NCI-H526 treated with DMSO at 0.1 percent for 48 hours (cell line): ENCODE data around the gene GMDS.
A peak's percentile ranks its signal among the peaks of the same experiment; 100 is the strongest.

ENCODE experiments used
- DNase-seq: peaks from one replicate; lab custom pipeline; 2025; lab: John Stamatoyannopoulos, UW

Gene GMDS

GRCh38 chr6:1832844-1833787 is 412.3 kb downstream of the GMDS start:
- DNase-seq: no peak

DNA sequence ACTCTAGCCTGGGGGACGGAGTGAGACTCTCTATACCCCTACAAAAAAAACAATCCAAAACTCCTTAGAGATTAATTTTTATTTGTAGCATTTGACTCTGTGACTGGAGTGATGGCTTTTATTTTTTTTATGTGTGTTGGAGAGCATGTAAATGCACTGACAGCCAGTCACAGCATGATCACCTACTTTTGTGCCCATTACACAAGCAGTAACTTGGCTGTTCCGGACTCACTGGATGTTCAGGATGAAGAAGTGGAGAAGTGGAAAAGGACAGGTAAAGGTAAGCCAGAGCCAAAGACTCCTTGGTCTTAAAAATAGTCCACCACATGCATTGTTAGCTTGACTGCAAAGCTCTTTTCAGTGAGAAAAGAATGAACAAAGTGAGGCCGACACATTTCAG is 413.0 kb downstream of the GMDS start:
- no peak for DNase-seq

DNA sequence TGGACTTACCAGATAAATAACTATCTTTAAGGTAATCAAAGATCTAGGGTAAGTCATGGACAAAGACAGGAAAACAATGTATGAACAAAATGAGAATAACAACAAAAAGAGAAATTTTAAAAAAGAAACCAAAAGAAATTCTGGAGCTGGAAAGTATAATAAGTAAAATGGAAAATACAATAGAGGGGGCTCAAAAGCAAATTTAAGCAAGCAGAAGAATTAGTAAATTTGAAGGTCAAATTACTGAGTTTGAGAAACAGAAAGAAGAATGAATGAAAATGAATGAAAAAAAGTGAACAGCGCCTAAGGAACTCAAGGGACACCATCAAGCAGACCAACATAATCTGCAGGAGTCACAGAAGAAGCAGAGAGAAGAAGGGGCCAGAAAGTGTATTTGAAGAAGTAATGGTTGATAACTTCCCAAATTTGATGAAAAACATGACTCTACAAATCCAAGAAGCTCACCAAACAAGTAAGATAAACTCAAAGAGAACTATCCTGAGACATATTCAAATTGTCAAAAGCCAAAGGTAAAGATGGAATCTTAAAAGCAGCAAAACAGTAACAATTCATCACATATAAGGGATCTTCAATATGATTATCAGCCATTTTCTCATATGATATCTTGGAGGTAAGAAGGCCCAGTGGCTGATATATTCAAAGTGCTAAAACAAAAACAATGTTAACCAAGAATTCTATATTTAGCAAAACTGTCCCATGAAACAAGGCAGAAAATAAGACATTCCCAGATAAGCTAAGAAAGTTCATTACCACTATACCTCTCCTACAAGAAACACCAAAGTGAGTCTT is 417.2 kb downstream of the GMDS start:
- no peak for DNase-seq

DNA sequence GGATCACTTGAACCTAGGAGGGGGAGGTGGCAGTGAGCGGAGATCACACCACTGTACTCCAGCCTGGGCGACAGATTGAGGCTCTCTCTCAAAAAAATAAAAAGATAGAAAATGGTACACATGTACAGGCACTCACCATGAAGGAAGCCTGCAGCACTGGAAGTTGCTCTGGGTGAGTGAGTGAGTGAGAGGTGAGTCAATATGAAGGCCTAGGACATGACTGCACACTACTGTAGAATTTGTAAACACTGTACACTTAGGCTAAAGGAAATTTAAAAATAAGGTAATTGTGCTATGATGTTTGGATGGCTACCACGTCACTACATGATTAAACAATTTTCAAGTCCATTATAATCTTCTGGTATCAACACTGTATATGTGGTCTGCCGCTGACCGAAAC is 419.5 kb downstream of the GMDS start:
- no peak for DNase-seq

DNA sequence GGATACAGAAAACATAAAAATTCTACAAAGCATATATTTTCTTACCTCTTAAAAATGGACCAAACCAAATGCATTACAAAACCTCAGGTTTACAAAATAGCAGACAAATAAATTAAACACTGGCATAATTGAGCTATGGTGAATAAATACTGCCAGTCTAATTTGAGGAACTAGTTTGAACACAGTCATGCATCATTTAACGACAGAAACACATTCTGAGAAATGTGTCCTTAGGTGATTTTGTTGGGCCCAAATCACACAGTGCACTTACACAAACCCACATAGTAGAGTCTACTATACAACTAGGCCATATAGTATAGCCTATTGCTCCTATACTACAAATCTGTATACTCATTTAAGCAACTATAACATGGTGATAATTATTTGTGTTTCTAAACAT is 420.1 kb downstream of the GMDS start:
- no peak for DNase-seq

GRCh38 chr6:1821513-1822183 is 423.8 kb downstream of the GMDS start:
- DNase-seq: peak; percentile 53

GRCh38 chr6:1821164-1821512 is 424.3 kb downstream of the GMDS start:
- DNase-seq: no peak

GRCh38 chr6:1820714-1821113 is 424.7 kb downstream of the GMDS start:
- DNase-seq: no peak

DNA sequence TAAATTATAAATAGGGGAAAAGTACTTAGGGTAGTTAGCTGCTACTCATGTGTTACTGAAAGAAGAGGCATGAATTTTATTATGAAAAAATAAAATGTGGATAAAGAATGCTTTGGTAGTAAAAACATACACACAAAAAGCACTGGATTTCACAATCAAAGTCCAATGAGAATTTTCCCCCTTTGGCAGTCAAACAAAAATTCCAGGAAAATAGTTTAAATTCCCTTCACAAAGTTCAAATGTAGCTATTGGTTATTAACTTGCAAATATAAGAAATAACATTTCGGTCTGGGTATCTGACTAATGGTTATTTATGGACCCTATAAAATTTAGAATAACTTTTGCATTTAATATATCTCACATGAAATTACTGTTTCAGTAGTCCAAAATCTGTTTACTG is 425.2 kb downstream of the GMDS start:
- no peak for DNase-seq

- no peak for DNase-seq
Observed at GRCh38 chr6:1819007-1819406, 426.4 kb downstream of the GMDS start.

- DNase-seq: no peak
Observed at GRCh38 chr6:1817033-1817761, 428.2 kb downstream of the GMDS start.

- no peak for DNase-seq
Observed at GRCh38 chr6:1815827-1816452, 429.5 kb downstream of the GMDS start.

- DNase-seq: no peak
Observed at GRCh38 chr6:1814279-1814678, 431.1 kb downstream of the GMDS start.

DNA sequence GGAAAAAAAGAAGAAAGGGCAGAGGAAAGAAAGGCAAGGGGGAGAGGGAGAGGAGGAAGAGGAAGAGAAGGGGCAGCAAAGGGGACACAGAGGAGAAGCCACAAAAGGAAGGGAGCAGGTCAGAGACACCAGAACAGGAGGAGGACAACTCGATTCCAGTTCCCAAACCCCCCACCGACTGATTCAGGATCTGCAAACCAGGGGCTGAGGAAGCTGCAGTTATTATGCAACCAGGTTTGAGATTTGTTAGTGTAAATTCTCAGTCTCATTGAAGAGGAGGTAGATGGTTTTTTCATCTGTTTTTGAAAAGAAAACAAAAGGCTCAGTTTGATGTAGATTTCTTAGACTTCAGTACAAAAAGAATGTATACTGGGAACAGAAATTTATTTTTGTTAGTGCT is 432.9 kb downstream of the GMDS start:
- no peak for DNase-seq

DNA sequence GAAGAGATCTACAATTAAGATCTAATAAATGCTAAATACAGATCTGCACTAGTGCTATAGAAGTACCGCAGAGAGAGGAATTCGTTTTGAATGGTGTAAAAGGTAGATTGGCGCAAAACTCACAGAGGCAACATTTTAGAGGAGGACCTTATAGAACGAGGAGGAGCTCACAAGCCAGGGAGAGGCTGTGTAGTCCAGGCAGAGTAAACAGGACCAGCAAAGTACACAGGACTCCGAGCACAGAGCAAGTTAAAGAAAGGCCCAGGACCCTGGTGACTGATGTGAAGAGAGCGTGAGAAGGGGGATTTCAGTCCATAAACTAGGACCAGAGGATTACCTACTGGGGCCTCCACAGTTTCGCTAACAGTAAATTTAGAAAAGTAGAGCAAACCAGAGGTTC is 433.4 kb downstream of the GMDS start:
- no peak for DNase-seq

DNA sequence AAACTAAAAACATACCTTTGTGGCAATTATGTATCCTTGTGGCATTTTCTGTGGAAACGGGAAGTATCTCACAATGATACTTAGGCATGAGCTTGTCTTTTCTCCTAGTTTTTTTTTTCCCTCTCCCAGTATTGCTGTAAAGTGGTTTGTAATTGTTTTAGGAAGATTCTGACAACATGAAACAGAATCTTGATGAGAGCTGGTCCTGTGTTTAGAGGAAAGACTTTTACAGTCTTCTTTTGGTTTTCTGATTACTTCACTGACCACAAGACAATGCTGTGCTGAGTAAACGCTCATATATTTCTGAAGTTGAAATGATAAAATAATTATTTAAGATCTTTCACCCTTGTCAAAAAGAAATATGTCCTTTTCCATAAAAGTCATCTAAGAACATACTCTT is 434.5 kb downstream of the GMDS start:
- DNase-seq: no peak

DNA sequence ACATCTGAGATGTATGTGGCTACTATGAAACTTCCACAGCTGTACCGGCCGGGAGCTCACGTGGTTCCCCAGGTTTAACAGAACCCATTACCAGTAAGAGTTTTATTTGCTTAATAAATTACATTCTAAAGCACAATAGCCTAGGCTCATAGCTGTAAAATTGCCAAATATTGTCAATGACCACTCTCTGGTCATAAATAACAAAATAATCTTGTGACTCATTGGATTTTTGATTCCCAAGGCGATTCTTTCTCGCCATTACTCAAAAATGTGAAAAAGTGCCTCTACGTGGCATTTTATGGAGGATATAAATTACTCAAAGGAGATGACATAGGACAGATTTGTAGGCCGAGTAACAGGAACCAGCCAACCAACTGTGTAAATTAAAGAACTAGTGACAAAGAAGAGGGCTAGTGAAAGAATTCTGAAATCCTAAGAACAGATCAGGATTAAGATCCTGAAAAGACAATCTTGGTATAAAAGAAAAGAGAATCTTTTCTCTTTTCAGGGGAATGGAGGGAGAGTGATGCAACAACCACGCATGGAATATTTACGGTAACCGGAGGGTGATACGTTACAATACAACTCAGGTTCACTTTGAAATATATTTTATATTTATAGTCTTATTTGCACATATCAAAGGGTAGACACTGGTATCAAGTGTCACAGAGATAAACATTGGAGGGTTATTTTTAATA is 436.0 kb downstream of the GMDS start:
- DNase-seq: no peak

DNA sequence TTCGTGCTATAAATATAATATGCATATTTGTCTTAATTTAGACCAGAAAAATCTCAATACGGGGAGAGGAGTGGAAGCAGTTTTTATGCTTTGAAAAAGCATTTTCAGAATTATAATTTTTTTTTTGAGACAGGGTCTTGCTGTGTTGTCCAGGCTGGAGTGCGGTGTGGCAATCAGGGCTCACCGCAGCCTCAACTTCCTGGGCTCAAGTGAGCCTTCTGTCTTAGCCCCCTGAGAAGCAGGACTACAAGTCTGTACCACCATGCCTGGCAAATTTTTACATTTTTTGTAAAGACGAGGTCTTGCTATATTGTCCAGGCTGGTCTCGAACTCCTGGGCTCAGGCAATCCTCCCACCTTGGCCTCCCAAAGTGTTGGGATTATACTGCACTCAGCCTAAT is 438.5 kb downstream of the GMDS start:
- no peak for DNase-seq

DNA sequence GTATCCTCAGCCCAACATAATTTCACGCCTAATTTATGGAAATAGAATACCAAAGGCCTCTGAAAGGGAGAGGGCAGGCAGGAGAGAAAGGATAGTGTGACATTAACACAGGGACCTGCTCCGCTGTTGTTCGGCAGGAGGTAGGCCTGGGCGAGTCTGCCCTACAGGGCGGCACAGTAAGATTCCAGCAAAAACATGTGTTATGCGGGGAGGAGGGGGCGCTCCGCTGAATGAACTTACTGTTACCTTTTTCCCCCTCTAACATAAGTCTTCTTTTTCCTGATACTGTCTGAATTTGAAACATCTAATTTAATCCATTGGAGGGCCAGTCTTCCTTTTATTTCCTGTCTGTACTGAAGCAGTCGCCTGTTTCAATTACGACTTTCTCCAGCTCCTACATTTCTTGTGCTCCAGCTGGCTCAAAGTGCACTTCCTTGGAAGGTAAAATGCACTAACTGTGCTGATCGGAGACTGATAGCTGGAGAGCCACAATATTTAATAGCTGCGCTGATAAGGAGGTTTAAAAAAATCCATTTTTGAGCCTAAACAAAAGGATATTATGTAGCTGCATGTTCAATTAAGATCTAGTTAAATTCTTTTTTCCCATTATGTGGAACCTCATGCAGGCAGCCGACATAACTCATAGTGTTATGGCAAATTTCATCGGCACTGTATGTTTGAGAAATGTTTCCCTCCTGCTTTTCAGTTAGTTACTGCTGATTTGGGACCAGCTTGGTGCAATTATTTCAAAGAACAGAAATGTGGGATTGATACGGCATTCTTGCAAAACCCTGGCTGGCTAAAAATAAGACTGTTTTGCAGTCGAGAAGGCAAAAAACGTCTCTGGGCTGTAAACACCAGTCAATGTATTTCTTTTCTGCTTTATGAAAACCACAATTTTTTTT is 442.7 kb downstream of the GMDS start:
- no peak for DNase-seq

DNA sequence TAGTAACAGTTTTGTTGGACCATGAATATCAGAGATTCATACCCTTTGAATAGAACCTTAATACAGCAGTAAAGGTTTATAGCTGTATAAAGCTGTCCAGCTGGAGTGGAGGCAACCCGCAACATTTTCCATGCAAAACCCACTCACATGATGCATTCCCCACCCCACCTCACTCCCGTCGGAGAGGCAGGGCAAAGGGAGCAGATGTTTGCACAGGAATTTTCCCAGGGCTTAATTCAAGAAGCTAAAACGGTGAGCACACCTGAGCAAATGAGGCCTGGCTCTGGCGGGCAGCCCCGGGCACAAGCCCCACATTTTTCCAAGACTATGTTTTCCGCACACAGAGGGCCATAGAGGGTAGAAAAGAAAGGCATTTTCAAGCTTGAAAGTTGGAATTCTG is 444.0 kb downstream of the GMDS start:
- peak; percentile 93 for DNase-seq
